ENCODE data around the gene HOXA7.

- TF ChIP-seq CTCF (IDR thresholded peaks at IDR 0.05 in 2 of 3, conservative IDR thresholded peaks at IDR 0.05 in 1 of 3; ENCODE audit: control insufficient read depth in 2 of 3, extremely low read depth in 1 of 3, insufficient read depth in 1 of 3, low read depth in 3 of 3, low read length in 3 of 3) (no peak), RFX5 (IDR thresholded peaks at IDR 0.05; ENCODE audit: low read depth, low read length) (no peak), ZNF24 (IDR thresholded peaks at IDR 0.05) (no peak), E4F1 (IDR thresholded peaks at IDR 0.05; ENCODE audit: borderline replicate concordance, partially characterized antibody) (no peak), MTA2 (IDR thresholded peaks at IDR 0.05; ENCODE audit: low read depth) (no peak), PRDM15 (CRISPR knock-in tag; IDR thresholded peaks at IDR 0.05) (no peak), POLR2AphosphoS5 (IDR thresholded peaks at IDR 0.05; ENCODE audit: low read length) (no peak), NR2C1 (IDR thresholded peaks at IDR 0.05) (no peak), BCLAF1 (IDR thresholded peaks at IDR 0.05) (no peak), CUX1 (IDR thresholded peaks at IDR 0.05; ENCODE audit: insufficient replicate concordance, low read depth, low read length) (no peak), LARP7 (IDR thresholded peaks at IDR 0.05) (no peak)
Observed at GRCh38 chr7:27125986-27126394, 30.5 kb downstream of the HOXA7 start.
